DMS114 treated with DMSO at 0.1 percent for 48 hours (cell line): ENCODE data around the gene STARD10.

Experiments used
- DNase-seq: peaks from one replicate; lab custom pipeline; 2025; ENCODE audit not compliant: unreplicated experiment; lab: John Stamatoyannopoulos, UW

The STARD10 gene

GRCh38 chr11:72767203-72768062 is 26.4 kb downstream of the STARD10 start:
- no peak for DNase-seq

DNA sequence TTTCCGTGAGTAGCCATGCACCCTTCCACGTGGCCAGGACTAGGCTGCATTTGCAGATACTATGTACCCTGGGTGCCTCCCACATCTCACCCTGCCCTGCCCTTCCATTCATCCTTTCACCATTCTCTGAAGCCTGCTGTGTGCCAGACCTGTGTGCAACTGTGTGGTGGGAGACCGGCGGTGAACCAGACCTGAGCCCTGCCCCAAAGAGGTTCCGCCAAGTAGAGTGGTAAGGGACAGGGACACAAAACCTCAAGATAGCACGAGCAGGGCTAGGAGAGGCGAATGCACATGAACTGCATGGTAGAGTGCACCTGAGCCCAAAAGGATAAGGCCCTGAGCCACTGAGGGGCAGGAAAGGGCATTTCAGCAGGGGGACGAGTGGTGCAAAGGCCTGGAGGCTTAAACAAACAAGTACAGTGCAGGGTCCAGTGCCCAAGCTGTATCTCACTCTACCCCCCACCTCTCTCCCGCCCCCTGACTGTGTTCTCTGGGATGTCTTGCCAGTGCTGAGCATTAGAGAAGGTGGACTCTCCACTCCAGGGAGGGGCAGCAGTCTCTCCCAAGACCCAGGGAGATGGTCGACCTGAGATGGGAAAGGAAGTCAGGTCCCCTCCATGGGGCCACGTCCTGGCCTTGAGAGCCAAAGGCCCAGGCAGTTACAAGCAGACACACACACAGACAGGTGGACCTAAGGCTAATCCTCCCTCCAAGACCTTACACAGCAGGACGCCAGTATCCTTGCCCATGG is 27.5 kb downstream of the STARD10 start:
- no peak for DNase-seq

- DNase-seq = no peak
These were observed 29.3 kb downstream of the STARD10 start for GRCh38 chr11:72764503-72764902.

GRCh38 chr11:72763823-72764222 is 30.0 kb downstream of the STARD10 start:
- no peak for DNase-seq

- no peak for DNase-seq
These were observed 31.1 kb downstream of the STARD10 start for GRCh38 chr11:72762641-72763304.

- no peak for DNase-seq
These were observed 33.1 kb downstream of the STARD10 start for GRCh38 chr11:72760539-72761405.

DNA sequence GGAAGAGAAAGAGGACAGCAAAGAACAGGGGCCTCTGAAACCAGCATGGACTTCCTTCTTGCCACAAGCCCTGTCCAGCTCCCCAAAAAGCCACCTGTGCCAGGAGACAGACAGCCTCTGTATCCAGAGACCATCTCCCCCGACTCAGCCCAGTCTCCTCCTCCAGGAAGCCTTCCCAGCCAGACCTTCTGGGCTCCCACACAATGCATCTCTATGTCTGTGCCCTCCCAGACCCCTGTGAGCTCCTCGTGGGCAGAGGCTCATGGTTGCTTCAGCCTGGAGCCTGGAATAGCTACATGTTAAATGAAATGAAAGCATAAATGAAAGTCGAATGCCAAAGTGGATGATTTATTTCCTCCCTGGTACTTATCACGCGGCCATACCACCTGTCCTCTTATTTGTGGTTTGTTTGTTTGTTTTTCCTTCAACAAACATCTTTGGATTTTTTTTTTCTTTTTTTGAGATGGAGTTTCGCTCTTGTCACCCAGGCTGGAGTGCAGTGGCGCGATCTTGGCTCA is 34.3 kb downstream of the STARD10 start:
- no peak for DNase-seq

GRCh38 chr11:72758690-72759389 is 35.0 kb downstream of the STARD10 start:
- no peak for DNase-seq

- DNase-seq = no peak
These were observed 35.5 kb downstream of the STARD10 start for GRCh38 chr11:72758304-72758689.

GRCh38 chr11:72755713-72756285 is 38.0 kb downstream of the STARD10 start:
- no peak for DNase-seq

DNA sequence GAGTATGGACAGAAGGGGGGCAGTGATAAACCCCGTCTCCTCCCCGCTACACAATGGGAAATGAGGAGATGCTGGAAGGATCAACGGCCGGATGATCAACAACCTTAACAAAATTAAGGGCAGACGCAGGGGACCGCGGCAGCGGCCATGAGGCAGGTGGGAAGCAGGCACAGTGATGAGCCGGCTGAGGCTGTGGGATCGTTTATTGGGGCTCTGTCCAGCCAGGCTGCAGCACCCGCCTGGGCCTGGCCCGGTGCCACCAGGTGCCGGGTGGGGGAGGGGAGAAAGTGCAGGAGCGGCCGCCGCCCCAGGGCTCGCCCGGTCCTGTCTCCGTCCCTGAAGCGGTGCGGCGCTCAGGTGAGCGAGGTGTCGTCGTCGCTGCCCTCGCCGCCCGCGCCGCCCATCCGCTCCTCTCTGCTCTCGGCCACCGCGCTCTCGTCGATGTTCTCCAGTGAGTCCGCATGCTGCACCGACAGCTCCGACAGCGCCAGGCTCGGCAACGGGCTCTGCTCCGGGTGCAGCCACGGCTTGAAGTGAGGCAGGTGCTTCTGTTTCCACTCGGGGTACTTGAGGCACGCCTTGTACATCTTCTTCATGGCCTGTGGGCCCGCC is 39.2 kb downstream of the STARD10 start:
- no peak for DNase-seq

DNA sequence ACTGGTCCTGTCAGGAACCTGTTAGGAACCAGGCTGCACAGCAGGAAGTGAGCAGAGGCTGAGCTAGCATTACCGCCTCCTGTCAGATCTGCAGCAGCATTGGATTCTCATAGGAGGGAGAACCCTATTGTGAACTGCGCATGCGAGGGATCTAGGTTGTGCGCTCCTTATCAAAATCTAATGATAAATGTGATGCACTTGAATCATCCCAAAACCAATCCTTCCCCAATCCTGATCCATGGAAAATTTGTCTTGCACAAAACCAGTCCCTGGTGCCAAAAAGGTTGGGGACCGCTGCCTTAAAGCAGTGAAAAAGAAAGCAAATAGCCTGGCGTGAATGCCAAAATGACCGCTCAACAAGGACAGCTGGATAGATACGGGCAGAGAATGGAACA is 39.7 kb downstream of the STARD10 start:
- DNase-seq = no peak

DNA sequence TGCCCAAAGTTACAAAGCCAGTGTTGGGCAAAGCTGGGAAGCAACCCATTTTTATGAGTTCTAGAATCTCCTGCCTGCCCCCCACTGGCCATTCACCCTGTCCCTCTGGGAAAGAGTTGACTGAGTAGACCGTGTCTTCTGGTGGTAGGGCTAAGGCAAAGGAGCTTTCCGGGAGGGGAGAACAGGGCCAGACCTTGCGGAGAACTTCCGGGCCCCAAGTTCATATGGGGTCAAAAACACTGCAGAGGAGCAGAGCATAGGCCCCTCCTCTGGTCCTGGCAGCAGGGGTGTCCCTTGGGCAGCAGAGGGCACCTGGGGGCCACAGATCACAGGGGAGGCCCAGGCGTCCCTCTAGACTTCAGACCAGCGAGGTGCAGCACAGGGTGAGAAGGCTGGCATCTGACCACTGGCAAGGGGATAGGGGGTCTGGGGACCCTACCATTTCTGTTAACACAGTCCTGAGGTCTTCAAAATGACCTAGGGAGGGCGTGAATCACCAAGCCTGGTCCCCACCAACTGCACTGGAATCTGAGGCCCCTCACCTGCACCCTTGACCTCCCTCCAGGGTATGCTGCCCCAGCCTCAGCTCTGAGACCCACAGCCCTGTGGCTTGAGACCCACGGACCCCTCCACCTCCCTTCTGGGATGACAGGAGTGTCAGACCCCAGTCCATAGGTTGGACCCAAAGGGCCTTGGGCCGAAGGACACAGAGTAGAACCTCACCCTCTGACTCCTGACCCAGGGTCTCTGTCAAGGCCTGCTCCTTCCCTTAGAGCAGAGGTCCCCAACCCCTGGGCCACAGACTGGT is 40.3 kb downstream of the STARD10 start:
- no peak for DNase-seq

DNA sequence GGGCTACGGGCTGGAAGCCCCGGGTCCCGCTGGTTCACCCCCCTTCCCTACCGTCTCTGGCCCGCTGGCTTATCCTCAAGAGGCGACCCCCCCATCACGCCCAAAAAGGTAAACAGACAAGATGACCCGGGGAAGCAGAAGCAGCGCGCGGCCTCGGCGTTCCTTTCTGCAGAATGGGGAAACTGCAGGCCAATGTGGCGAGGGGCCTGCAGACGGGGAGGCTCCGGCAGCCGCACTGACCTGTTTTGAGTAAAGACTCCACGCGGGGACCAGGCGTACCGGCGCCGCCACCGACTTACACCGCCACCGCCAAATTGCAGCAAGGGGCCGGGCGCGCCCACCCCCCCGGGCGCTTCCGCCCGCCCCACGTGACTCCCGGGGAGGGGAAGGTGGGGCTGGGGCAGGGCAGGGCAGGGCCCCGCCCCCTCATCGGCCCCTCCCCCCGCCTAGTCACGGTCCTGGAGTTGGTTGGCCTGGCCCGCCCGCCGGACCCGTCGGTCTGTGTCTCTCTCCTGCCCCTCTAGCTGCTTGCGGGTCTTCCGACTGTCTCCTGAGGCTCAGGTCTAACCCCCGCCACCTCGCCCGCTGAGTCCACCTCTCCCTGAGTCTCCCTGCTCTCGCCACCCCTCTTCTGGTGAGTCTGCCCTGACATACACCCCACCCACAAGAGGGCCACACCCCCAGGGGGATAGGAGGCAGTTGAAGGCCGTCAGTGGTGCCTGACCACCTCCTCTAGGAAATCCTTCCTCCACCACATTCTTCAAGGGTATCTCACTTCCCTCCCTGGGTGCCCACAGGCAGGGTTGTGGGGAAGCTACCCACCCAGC is 41.5 kb downstream of the STARD10 start, which contains the start of gene ARAP1:
TSS of gene ARAP1 (minus strand) at position 321 of the 827 bp plus-strand sequence. CDS start 25,280 bp downstream, outside the sequence.
- peak; percentile 38 for DNase-seq

GRCh38 chr11:72751116-72752087 is 42.4 kb downstream of the STARD10 start:
- DNase-seq = no peak

DNA sequence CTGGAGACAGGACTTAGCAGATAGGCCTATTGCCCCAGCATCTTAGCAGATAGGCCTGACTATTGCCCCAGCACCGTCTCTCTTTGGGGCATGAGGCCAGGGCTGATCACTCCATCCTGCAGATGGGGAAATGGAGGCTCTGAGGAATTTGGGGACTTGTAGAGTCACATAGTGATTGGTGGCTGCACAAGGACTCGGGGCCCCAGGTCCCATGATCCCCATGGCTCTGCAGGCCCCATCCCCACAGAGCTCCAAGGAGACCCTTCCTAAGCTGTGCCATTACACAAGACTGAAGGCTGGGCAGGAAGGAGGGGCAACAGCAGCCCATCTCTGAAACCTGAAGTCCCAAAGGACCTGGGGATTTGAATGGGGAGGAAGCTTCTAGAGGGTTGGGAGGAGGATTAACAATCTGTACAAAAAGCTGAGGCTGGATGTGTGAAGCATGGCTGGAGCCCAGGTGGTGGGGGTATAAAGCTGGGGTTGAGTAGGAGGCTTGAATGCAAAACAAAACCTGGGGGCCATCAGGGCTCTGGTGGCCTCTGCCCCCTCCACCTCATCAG is 43.2 kb downstream of the STARD10 start:
- no peak for DNase-seq
